ENCODE results near the gene FGF2.
A peak's percentile ranks its signal among the peaks of the same experiment; 100 is the strongest.

The FGF2 gene

GRCh38 chr4:122890147-122890795 lies 63.6 kb downstream of the FGF2 start:
- no peak overlapping the region for H3K9ac ChIP-seq (ENCODE audit: low read length)
- no peaks in the 10 kb centered on the region for H3K27me3 ChIP-seq (ENCODE audit: control insufficient read depth, insufficient read depth, low read length)
- no peak overlapping the region for H3K27ac ChIP-seq (ENCODE audit: low read depth, low read length)
- H3K9me3 ChIP-seq (ENCODE audit: control insufficient read depth, insufficient read depth, low read depth, low read length) = no peaks in the 10 kb centered on the region
- peaks cover 92% of the 10 kb centered on the region for H3K36me3 ChIP-seq (ENCODE audit: control insufficient read depth, insufficient read depth, low read length)
- H3K4me3 ChIP-seq (ENCODE audit: low read depth, low read length) = no peak overlapping the region
- H3K4me1 ChIP-seq (ENCODE audit: control insufficient read depth, insufficient read depth, low read length) = no peaks in the 10 kb centered on the region

GRCh38 chr4:122894827-122895226 lies 68.2 kb downstream of the FGF2 start:
- Histone ChIP-seq H3K27me3 (ENCODE audit: control insufficient read depth, insufficient read depth, low read length) (no peaks in the 10 kb centered on the region), H3K4me1 (ENCODE audit: control insufficient read depth, insufficient read depth, low read length) (peaks cover 5% of the 10 kb centered on the region), H3K36me3 (ENCODE audit: control insufficient read depth, insufficient read depth, low read length) (peaks cover 74% of the 10 kb centered on the region), H3K9ac (ENCODE audit: low read length) (no peak overlapping the region), H3K27ac (ENCODE audit: low read depth, low read length) (no peak overlapping the region), H3K4me3 (ENCODE audit: low read depth, low read length) (no peak overlapping the region), H3K9me3 (ENCODE audit: control insufficient read depth, insufficient read depth, low read depth, low read length) (no peaks in the 10 kb centered on the region)

- peaks cover 10% of the 10 kb centered on the region for H3K4me1 ChIP-seq (ENCODE audit: control insufficient read depth, insufficient read depth, low read length)
- H3K36me3 ChIP-seq (ENCODE audit: control insufficient read depth, insufficient read depth, low read length) = peaks cover 67% of the 10 kb centered on the region
- no peaks in the 10 kb centered on the region for H3K27me3 ChIP-seq (ENCODE audit: control insufficient read depth, insufficient read depth, low read length)
- H3K4me3 ChIP-seq (ENCODE audit: low read depth, low read length) = no peak overlapping the region
- no peak overlapping the region for H3K27ac ChIP-seq (ENCODE audit: low read depth, low read length)
- H3K9ac ChIP-seq (ENCODE audit: low read length) = no peak overlapping the region
- no peaks in the 10 kb centered on the region for H3K9me3 ChIP-seq (ENCODE audit: control insufficient read depth, insufficient read depth, low read depth, low read length)
Measured at GRCh38 chr4:122895336-122895995, 68.8 kb downstream of the FGF2 start.

- H3K4me1 ChIP-seq (ENCODE audit: control insufficient read depth, insufficient read depth, low read length) = peaks cover 15% of the 10 kb centered on the region
- H3K9ac ChIP-seq (ENCODE audit: low read length) = no peak overlapping the region
- peaks cover 63% of the 10 kb centered on the region for H3K36me3 ChIP-seq (ENCODE audit: control insufficient read depth, insufficient read depth, low read length)
- no peaks in the 10 kb centered on the region for H3K27me3 ChIP-seq (ENCODE audit: control insufficient read depth, insufficient read depth, low read length)
- H3K9me3 ChIP-seq (ENCODE audit: control insufficient read depth, insufficient read depth, low read depth, low read length) = no peaks in the 10 kb centered on the region
- H3K4me3 ChIP-seq (ENCODE audit: low read depth, low read length) = no peak overlapping the region
- H3K27ac ChIP-seq (ENCODE audit: low read depth, low read length) = no peak overlapping the region
Measured at GRCh38 chr4:122896270-122896669, 69.6 kb downstream of the FGF2 start.

- Histone ChIP-seq H3K9ac (ENCODE audit: low read length) (no peak overlapping the region), H3K4me3 (ENCODE audit: low read depth, low read length) (no peak overlapping the region), H3K9me3 (ENCODE audit: control insufficient read depth, insufficient read depth, low read depth, low read length) (no peaks in the 10 kb centered on the region), H3K27me3 (ENCODE audit: control insufficient read depth, insufficient read depth, low read length) (no peaks in the 10 kb centered on the region), H3K27ac (ENCODE audit: low read depth, low read length) (no peak overlapping the region), H3K36me3 (ENCODE audit: control insufficient read depth, insufficient read depth, low read length) (peaks cover 40% of the 10 kb centered on the region), H3K4me1 (ENCODE audit: control insufficient read depth, insufficient read depth, low read length) (peaks cover 25% of the 10 kb centered on the region)
Measured at GRCh38 chr4:122898370-122899150, 71.9 kb downstream of the FGF2 start.

GRCh38 chr4:122899682-122900081 lies 73.1 kb downstream of the FGF2 start:
- Histone ChIP-seq H3K27me3 (ENCODE audit: control insufficient read depth, insufficient read depth, low read length) (no peaks in the 10 kb centered on the region), H3K4me3 (ENCODE audit: low read depth, low read length) (no peak overlapping the region), H3K4me1 (ENCODE audit: control insufficient read depth, insufficient read depth, low read length) (peaks cover 31% of the 10 kb centered on the region), H3K9me3 (ENCODE audit: control insufficient read depth, insufficient read depth, low read depth, low read length) (no peaks in the 10 kb centered on the region), H3K36me3 (ENCODE audit: control insufficient read depth, insufficient read depth, low read length) (peaks cover 30% of the 10 kb centered on the region), H3K27ac (ENCODE audit: low read depth, low read length) (no peak overlapping the region), H3K9ac (ENCODE audit: low read length) (no peak overlapping the region)

- Histone ChIP-seq H3K27ac (ENCODE audit: low read depth, low read length) (no peak overlapping the region), H3K9me3 (ENCODE audit: control insufficient read depth, insufficient read depth, low read depth, low read length) (no peaks in the 10 kb centered on the region), H3K4me3 (ENCODE audit: low read depth, low read length) (no peak overlapping the region), H3K9ac (ENCODE audit: low read length) (no peak overlapping the region), H3K36me3 (ENCODE audit: control insufficient read depth, insufficient read depth, low read length) (peaks cover 25% of the 10 kb centered on the region), H3K27me3 (ENCODE audit: control insufficient read depth, insufficient read depth, low read length) (no peaks in the 10 kb centered on the region), H3K4me1 (ENCODE audit: control insufficient read depth, insufficient read depth, low read length) (peaks cover 31% of the 10 kb centered on the region)
Measured at GRCh38 chr4:122900314-122900713, 73.7 kb downstream of the FGF2 start.

GRCh38 chr4:122901247-122902010 lies 74.8 kb downstream of the FGF2 start:
- Histone ChIP-seq H3K27ac (ENCODE audit: low read depth, low read length) (no peak overlapping the region), H3K27me3 (ENCODE audit: control insufficient read depth, insufficient read depth, low read length) (no peaks in the 10 kb centered on the region), H3K9ac (ENCODE audit: low read length) (no peak overlapping the region), H3K9me3 (ENCODE audit: control insufficient read depth, insufficient read depth, low read depth, low read length) (no peaks in the 10 kb centered on the region), H3K4me3 (ENCODE audit: low read depth, low read length) (no peak overlapping the region), H3K36me3 (ENCODE audit: control insufficient read depth, insufficient read depth, low read length) (peaks cover 15% of the 10 kb centered on the region), H3K4me1 (ENCODE audit: control insufficient read depth, insufficient read depth, low read length) (peaks cover 31% of the 10 kb centered on the region)

GRCh38 chr4:122903766-122904288 lies 77.2 kb downstream of the FGF2 start:
- no peaks in the 10 kb centered on the region for H3K36me3 ChIP-seq (ENCODE audit: control insufficient read depth, insufficient read depth, low read length)
- peaks cover 35% of the 10 kb centered on the region for H3K4me1 ChIP-seq (ENCODE audit: control insufficient read depth, insufficient read depth, low read length)
- H3K9me3 ChIP-seq (ENCODE audit: control insufficient read depth, insufficient read depth, low read depth, low read length) = no peaks in the 10 kb centered on the region
- peak overlapping the region; percentile 31 for H3K9ac ChIP-seq (ENCODE audit: low read length)
- H3K27ac ChIP-seq (ENCODE audit: low read depth, low read length) = peak overlapping the region; percentile 6; the same call in 1 of the 2 replicates
- no peaks in the 10 kb centered on the region for H3K27me3 ChIP-seq (ENCODE audit: control insufficient read depth, insufficient read depth, low read length)
- H3K4me3 ChIP-seq (ENCODE audit: low read depth, low read length) = no peak overlapping the region

- no peaks in the 10 kb centered on the region for H3K9me3 ChIP-seq (ENCODE audit: control insufficient read depth, insufficient read depth, low read depth, low read length)
- peaks cover 26% of the 10 kb centered on the region for H3K4me1 ChIP-seq (ENCODE audit: control insufficient read depth, insufficient read depth, low read length)
- no peaks in the 10 kb centered on the region for H3K27me3 ChIP-seq (ENCODE audit: control insufficient read depth, insufficient read depth, low read length)
- no peak overlapping the region for H3K4me3 ChIP-seq (ENCODE audit: low read depth, low read length)
- H3K36me3 ChIP-seq (ENCODE audit: control insufficient read depth, insufficient read depth, low read length) = no peaks in the 10 kb centered on the region
- no peak overlapping the region for H3K27ac ChIP-seq (ENCODE audit: low read depth, low read length)
- no peak overlapping the region for H3K9ac ChIP-seq (ENCODE audit: low read length)
Measured at GRCh38 chr4:122906859-122907305, 80.3 kb downstream of the FGF2 start.
